NCI-H526 treated with DMSO at 0.1 percent for 48 hours (cell line): Measurements from ENCODE around the gene IGF2R.
A peak's percentile ranks its signal among the peaks of the same experiment; 100 is the strongest.
"Not testable (repeated sequence)": the region's sequence is repeated elsewhere in the genome, so short reads cannot be mapped to it uniquely, and the experiment has no call there.

Experiments used
- DNase-seq: peaks from one replicate; lab custom pipeline; 2025; lab: John Stamatoyannopoulos, UW

IGF2R gene

DNA sequence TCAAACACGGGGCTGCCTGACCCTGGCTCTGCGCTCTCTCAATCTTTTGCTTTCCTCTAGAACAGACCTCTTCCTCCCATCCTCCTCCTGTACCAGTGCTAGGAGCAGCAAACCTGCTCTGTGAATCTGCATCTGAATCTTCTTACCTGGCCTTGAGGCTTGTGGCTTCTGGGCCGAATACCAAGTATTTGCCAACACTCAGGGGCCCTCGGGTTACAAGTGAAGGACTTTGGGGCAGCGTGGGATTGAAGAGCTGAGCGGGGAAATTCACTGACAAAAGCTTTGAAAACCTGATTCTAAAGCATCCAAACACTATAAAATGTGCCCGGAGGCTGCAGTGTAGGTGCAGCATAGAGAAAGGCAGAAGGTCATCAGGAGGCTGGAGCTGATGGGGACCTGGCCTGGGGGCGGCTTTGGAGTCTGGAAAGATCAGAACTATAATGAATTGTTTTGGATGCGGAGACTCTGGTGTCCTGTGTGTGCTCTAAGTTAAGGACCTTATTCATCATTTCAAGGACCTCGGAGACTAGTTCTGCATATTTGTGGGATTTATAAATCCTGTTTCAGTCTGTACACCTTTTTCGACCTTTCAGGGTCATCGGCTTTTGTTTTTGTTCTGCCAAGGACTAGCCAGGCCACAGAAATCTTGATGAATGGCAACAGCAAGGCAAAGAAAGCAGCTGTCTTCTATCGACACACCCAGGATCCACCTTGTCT is 16.4 kb upstream of the IGF2R start:
- DNase-seq = no peak

GRCh38 chr6:159953091-159953601 is 15.7 kb upstream of the IGF2R start:
- no peak for DNase-seq

- no peak for DNase-seq
Measured at GRCh38 chr6:159955945-159956361, 12.9 kb upstream of the IGF2R start.

DNA sequence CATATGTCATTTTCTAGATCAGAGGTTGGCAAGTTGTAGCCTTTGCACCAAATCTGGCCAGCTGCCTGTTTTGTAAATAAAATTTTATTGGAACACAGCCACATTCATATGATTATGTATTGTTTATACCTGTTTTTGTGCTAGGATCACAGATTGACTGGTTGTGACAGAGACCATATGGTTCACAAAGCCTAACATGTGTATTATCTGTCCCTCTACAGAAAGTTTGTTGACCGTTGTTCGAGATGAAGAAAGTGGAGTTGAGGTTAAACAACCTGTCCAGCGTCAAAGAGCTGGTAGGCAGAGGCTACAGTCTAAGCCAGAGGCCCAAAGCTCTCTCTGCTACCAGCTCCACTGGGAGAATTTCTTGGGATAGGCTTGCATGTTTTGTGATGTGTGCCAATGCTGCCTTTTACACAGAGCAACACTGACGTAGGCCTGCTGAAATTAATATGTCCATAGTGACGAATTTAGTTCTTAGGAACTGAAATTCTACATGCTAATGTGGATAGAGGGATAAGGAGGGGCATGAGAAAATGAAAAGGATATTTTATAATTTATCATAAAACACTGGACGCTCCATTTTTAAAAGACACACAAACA is 11.7 kb upstream of the IGF2R start:
- DNase-seq = no peak

DNA sequence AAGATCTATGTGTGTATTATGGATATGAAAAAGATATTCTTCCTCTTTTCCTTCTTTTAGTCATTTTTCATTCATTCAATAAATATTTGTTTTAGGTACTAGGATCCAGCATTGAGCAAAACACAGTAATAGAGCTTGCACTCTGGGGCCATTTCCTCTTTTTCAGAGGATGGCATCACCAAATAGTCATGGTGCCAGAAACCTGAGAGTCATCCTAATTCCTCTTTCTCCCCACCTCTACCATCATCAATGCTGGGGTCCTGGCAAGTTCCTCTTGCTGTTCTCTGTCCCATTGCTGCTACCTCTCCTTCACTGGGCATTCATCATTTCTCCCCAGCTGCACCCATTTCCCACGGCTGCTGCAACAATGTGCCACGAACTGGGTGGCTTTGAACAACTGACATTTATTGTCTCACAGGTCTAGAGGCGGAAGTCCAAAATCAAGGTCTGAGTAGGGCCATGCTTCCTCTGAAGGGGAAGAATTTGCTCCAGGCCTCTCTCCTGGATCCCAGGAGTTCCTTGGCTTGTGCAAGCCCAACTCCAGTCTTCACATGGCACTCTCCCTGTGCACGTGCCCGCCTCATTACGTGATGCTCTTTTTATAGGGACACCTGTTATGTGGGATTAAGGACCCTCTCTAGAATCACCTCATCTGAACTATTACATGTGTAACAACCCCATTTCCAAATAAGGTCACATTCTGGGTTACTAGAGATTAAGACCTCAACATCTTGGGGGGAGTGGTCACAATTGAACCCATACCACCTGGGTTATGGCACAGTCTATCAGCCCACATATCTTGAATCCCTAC is 9.5 kb upstream of the IGF2R start:
- DNase-seq = no peak

DNA sequence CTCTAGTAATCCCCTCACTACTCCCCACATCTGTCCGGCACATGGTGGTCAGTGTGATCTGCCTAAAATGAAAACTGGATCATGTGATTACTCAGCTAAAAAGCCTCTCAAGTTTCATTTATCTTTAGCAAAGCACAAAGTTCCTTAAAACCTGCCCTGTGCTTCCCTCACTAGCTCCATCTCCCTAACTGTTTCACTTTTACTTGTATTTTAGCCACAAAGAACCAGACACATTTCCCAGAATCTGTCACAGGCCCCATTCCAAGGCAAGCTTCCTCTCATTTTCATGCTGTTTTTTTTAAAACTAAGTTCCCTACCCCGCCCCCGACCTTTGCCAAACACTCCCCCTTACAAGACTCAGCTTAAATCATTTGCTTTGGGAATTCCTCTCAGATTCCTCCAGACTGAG is 8.9 kb upstream of the IGF2R start:
- no peak for DNase-seq

- no peak for DNase-seq
Measured at GRCh38 chr6:159960485-159960884, 8.4 kb upstream of the IGF2R start.

DNA sequence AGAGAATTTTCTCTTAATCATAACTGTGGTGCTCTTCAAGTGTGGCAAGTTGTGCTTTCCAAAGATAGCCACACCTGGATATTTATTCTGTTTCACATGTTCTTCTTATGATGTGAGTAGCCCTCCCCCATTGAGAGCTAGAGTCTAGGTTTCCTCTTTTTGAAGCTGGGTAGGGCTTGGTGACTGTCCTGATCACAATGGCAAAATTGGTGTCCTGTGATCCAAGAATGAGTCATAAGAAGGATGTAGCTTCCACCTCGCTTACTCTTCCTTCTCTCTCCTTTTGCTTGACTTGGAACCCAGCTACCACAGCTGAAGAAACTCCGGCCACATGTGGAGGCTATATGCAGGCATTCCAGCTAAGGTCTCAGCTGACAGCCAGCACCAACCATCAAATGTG is 7.4 kb upstream of the IGF2R start:
- DNase-seq = no peak

- DNase-seq = no peak
Measured at GRCh38 chr6:159963111-159963510, 5.8 kb upstream of the IGF2R start.

DNA sequence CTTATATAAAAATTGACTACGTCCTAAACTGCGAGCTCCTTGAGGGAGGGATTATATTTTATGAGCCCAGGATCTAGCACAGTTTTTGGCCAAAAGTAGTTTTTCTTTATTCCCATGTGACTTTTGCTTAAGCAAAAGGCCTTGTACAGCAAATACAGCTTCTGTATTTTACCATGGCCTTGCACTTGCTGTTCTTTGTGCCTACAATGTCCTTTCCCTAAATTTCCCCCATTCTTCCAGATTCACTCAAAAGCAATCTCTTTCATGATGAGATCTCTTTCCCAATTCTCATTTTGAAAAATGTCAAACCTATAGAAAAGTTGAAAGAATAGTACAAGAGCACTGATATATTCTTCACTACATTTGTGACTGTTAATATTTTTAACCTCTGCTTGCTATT is 4.8 kb upstream of the IGF2R start:
- DNase-seq = no peak

DNA sequence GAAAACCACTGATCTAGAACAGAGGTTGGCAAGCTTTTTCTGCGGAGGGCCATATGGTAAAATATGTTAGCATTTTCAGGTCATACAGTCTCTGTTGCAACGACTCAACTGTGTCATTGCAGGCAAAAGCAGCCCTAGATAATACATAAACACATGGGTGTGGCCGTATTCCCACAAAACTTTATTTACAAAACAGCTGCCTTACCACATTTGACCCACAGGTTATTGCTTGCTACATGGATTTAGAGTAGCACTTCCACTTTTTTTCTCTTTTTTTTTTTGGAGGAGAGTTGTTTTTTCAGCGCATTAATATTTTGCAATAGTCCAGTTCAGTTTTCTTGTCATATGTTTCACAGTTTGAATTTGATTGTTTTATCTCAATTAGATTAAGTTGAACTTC is 2.5 kb upstream of the IGF2R start:
- DNase-seq = no peak

DNA sequence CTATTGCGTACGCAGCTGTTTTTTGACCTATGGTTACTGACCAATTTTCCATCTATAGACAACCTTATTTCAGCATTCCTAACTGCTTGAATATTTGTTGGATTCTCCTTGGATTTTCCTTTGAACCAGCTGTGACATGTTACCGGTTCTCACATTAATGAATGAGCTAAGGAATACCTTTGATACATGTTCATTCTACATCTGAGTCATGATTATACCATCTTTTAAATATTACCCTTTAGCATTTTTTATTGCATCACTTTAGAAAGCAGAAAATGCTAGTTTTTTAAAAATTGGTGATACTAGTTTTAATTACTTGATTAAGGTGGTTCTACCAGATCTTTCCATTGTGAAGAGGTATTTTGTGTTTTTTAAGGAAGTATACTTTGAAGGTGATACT is 1.9 kb upstream of the IGF2R start:
- no peak for DNase-seq

GRCh38 chr6:159967621-159968020 is 1.3 kb upstream of the IGF2R start:
- not testable (repeated sequence) for DNase-seq

GRCh38 chr6:159969204-159969912 is 476 bp downstream of the IGF2R start:
- no peak for DNase-seq

GRCh38 chr6:159969921-159970320 is 1.0 kb downstream of the IGF2R start:
- DNase-seq = peak; percentile 22

DNA sequence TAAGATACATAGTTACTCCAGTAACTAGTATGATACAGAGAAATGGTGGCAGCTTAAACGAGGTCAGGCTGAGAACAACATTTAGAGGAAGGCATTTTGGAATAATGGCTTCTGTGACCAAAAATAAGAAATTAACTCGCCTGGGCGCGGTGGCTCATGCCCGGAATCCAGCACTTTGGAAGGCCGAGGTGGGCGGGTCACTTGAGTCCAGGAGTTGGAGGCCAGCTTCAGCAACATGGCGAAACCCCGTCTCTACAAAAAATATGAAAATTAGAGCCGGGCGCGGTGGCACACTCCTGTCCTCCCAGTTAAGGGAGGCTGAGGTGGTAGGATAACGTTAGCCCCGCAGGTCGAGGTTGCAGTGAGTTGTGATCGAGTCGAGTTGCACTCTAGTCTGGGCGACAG is 1.8 kb downstream of the IGF2R start:
- DNase-seq = no peak

DNA sequence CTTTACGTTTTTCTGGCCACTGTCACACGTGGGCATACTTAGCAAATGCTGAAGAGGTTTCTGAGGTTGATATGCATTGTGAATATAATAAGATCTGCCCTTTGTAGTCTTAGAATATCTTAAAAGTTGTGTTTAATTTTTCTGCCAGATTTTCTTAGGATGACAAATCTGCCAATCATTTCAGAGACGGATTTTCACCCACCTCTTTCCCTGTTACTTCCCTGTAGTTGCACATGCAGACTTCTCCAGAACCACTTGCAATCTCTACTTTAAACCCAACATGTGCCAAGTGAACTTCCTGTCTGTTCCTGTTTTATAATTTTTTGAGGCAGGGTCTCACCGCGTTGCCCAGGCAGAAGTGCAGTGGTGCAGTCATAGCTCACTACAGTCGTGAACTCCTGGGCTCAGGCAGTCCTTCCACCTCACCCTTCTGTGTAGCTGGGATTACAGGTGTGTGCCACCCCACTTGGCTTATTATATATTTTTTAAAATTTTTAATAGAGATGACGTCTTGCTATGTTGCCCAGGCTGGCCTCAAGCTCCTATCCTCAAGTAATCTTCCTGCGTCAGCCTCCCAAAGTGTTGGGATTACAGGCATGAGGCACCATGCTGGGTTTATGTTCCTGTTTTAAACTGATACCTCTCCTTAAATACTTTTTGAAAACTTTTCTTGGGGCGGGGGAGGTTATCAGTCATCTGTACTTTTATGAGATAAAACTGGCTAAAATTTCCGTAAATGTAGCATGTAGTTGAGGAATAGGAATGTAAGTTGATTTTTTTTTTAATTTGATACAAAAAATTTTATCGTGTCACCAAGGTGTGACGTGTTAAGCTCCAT is 2.7 kb downstream of the IGF2R start:
- DNase-seq = no peak

GRCh38 chr6:159972506-159973268 is 3.8 kb downstream of the IGF2R start:
- DNase-seq = no peak

- no peak for DNase-seq
Measured at GRCh38 chr6:159973406-159973805, 4.5 kb downstream of the IGF2R start.

DNA sequence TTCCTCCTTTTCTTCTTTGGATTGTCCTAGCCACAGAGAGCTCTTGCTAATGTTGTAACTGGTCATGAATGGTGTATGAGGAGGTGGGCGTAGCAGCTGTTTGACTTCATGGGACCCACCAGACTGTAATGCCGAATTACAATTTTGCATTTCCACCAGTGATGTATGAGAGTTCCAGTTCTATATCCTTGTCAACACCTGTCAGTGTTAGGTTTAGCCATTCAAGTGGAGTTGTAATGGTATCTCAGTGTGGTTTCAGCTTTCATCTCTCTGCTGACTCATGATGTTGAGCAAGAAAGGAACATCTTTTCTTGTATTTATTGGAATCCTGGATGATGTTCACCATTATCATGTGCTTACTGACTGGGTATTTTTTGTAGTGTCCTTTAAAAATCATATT is 5.1 kb downstream of the IGF2R start:
- DNase-seq = no peak

GRCh38 chr6:159974932-159975331 is 6.0 kb downstream of the IGF2R start:
- DNase-seq = no peak
